Testis (tissue), 2 donors: Measurements from ENCODE around the gene ITGB5.

Source experiments
- POLR2A ChIP-seq: fragments of 450-650 bp; IDR thresholded peaks from one replicate; pipeline ENCODE4 v1.6.1; 2017; ENCODE audit warnings: antibody characterized with exemption, mild to moderate bottlenecking, moderate library complexity
- TF ChIP-seq, protein P1 (sequence below), 3 experiments: fragments of 450-650 bp in 2 of 3; fragments of 200-600 bp in 1 of 3; sonication (generic) in 1 of 3; IDR thresholded peaks; one replicate each; pipeline ENCODE4 v1.5.1; 2016 to 2019; ENCODE audit warnings: antibody characterized with exemption in 3 of 3, mild to moderate bottlenecking in 2 of 3, moderate library complexity in 1 of 3

DNA sequence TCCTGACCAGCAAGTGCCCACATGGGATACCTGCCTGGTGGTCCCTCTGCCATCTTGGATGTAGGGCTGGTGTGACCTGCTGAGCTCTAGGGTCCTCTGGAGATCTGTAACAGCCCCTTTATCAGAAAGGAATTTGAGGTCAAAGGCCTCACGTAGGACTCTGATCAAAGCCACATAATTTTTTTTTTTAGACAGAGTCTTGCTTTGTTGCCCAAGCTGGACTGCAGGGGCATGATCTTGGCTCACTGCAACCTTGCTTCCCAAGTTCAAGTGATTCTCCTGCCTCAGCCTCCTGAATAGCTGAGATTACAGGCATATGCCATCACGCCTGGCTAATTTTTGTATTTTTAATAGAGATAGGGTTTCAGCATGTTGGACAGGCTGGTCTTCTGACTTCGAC is 9.5 kb downstream of the ITGB5 start:
- TF ChIP-seq, protein P1, sequence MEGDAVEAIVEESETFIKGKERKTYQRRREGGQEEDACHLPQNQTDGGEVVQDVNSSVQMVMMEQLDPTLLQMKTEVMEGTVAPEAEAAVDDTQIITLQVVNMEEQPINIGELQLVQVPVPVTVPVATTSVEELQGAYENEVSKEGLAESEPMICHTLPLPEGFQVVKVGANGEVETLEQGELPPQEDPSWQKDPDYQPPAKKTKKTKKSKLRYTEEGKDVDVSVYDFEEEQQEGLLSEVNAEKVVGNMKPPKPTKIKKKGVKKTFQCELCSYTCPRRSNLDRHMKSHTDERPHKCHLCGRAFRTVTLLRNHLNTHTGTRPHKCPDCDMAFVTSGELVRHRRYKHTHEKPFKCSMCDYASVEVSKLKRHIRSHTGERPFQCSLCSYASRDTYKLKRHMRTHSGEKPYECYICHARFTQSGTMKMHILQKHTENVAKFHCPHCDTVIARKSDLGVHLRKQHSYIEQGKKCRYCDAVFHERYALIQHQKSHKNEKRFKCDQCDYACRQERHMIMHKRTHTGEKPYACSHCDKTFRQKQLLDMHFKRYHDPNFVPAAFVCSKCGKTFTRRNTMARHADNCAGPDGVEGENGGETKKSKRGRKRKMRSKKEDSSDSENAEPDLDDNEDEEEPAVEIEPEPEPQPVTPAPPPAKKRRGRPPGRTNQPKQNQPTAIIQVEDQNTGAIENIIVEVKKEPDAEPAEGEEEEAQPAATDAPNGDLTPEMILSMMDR (IDR thresholded peaks at IDR 0.05), result no peak
- TF ChIP-seq POLR2A, result no peak
